Trophoblast cell (in vitro differentiated cells and primary cell): ENCODE data around the gene WFDC6.

ENCODE experiments used
- DNase-seq, 2 donors: peaks; one replicate each; pipeline ENCODE4 v3.0.0-alpha.2; 2016
- H2AFZ ChIP-seq: 2 replicates; pipeline ENCODE4 v1.6.1; 2013; ENCODE audit warnings: low read length, moderate library complexity, mild to moderate bottlenecking; ENCODE audit not compliant: insufficient read depth, poor library complexity
- H2AK5ac ChIP-seq: 2 replicates; pipeline ENCODE4 v1.6.1; 2013; ENCODE audit warnings: mild to moderate bottlenecking, low read length
- H2BK120ac ChIP-seq: 2 replicates; pipeline ENCODE4 v1.6.1; 2013; ENCODE audit warnings: low read length, mild to moderate bottlenecking, moderate library complexity; ENCODE audit not compliant: insufficient read depth, poor library complexity
- H2BK12ac ChIP-seq: 2 replicates; pipeline ENCODE4 v1.6.1; 2013; ENCODE audit warnings: mild to moderate bottlenecking, low read length, moderate library complexity
- H2BK5ac ChIP-seq: 2 replicates; pipeline ENCODE4 v1.6.1; 2013; ENCODE audit warnings: low read length, low read depth, moderate library complexity, mild to moderate bottlenecking; ENCODE audit not compliant: poor library complexity
- H3K14ac ChIP-seq: 2 replicates; pipeline ENCODE4 v1.6.1; 2013; ENCODE audit warnings: mild to moderate bottlenecking, low read length
- H3K18ac ChIP-seq: 2 replicates; pipeline ENCODE4 v1.6.1; 2013; ENCODE audit warnings: mild to moderate bottlenecking, low read length
- H3K23ac ChIP-seq: 2 replicates; pipeline ENCODE4 v1.6.1; 2013; ENCODE audit warnings: low read length
- H3K27ac ChIP-seq: 2 replicates; pipeline ENCODE4 v1.5.1; 2013; ENCODE audit warnings: low read depth, mild to moderate bottlenecking, inconsistent platforms, low read length, moderate library complexity
- H3K27me3 ChIP-seq: 2 replicates; pipeline ENCODE4 v1.6.1; 2013; ENCODE audit warnings: inconsistent platforms, mild to moderate bottlenecking, low read length, moderate library complexity; ENCODE audit not compliant: insufficient read depth
- H3K36me3 ChIP-seq, 2 experiments: 1 replicate in 1 of 2; 2 replicates in 1 of 2; pipeline ENCODE4 v1.6.1; 2013; ENCODE audit warnings: low read length in 2 of 2, mild to moderate bottlenecking in 2 of 2, moderate library complexity in 1 of 2; ENCODE audit not compliant: insufficient read depth in 2 of 2, control insufficient read depth in 1 of 2
- H3K4ac ChIP-seq: 2 replicates; pipeline ENCODE4 v1.6.1; 2013; ENCODE audit warnings: low read depth, mild to moderate bottlenecking, low read length, moderate library complexity
- H3K4me1 ChIP-seq, 2 experiments: 1 replicate in 1 of 2; 2 replicates in 1 of 2; pipeline ENCODE4 v1.6.1; 2013; ENCODE audit warnings: low read length in 2 of 2, mild to moderate bottlenecking in 2 of 2, moderate library complexity in 1 of 2; ENCODE audit not compliant: insufficient read depth in 2 of 2, control insufficient read depth in 1 of 2
- H3K4me2 ChIP-seq: 2 replicates; pipeline ENCODE4 v1.6.1; 2013; ENCODE audit warnings: inconsistent platforms, mild to moderate bottlenecking, low read length, moderate library complexity
- H3K4me3 ChIP-seq: 2 replicates; pipeline ENCODE4 v1.5.1; 2013; ENCODE audit warnings: mild to moderate bottlenecking, low read depth, low read length, inconsistent platforms
- H3K79me1 ChIP-seq: one replicate; pipeline ENCODE4 v1.6.1; 2013; ENCODE audit warnings: low read length
- H3K79me2 ChIP-seq: 2 replicates; pipeline ENCODE4 v1.6.1; 2013; ENCODE audit warnings: low read length, mild to moderate bottlenecking; ENCODE audit not compliant: control insufficient read depth, insufficient read depth, poor library complexity
- H3K9ac ChIP-seq: 2 replicates; pipeline ENCODE4 v1.6.1; 2013; ENCODE audit warnings: mild to moderate bottlenecking, low read length
- H3K9me3 ChIP-seq: 2 replicates; pipeline ENCODE4 v1.6.1; 2013; ENCODE audit warnings: low read depth, mild to moderate bottlenecking, control low read depth, inconsistent platforms, low read length; ENCODE audit not compliant: insufficient read depth
- H4K12ac ChIP-seq: 2 replicates; pipeline ENCODE4 v1.6.1; 2013; ENCODE audit warnings: low read depth, mild to moderate bottlenecking, low read length, moderate library complexity
- H4K8ac ChIP-seq: 2 replicates; pipeline ENCODE4 v1.6.1; 2013; ENCODE audit warnings: low read depth, mild to moderate bottlenecking, low read length, moderate library complexity
- H4K91ac ChIP-seq: one replicate; pipeline ENCODE4 v1.6.1; 2013; ENCODE audit warnings: low read depth, mild to moderate bottlenecking, low read length, moderate library complexity
- WGBS: extraction: QIAGEN DNeasy Blood & Tissue Kit; methylation state at CpG from one replicate; pipeline ENCODE4 v1.1.7; 2013; ENCODE audit warnings: missing lambda C conversion rate; ENCODE audit not compliant: insufficient read length, insufficient coverage; ENCODE audit errors: extremely low coverage; 5-methylcytosine and 5-hydroxymethylcytosine counted together

WFDC6 gene

GRCh38 chr20:45527294-45527693, 12.0 kb downstream of the WFDC6 start:
- H3K9ac ChIP-seq = no peak overlapping the region
- H3K4ac ChIP-seq = no peak overlapping the region
- H3K4me3 ChIP-seq = no peak overlapping the region
- H3K79me2 ChIP-seq = no peaks in the 10 kb centered on the region
- no peak overlapping the region for H2AK5ac ChIP-seq
- H4K91ac ChIP-seq = no peak overlapping the region
- WGBS = no CpG with 5 or more reads among the region's 4 CpGs
- no peak overlapping the region for H3K23ac ChIP-seq
- H3K27me3 ChIP-seq = no peaks in the 10 kb centered on the region
- no peak overlapping the region for H3K14ac ChIP-seq
- H4K8ac ChIP-seq = no peak overlapping the region
- no peak overlapping the region for H4K12ac ChIP-seq
- H3K27ac ChIP-seq = no peak overlapping the region
- H3K18ac ChIP-seq = no peak overlapping the region
- H2BK5ac ChIP-seq = no peak overlapping the region
- DNase-seq = no peak
- no peaks in the 10 kb centered on the region for H3K79me1 ChIP-seq
- H2BK120ac ChIP-seq = no peak overlapping the region
- no peaks in the 10 kb centered on the region for H3K4me1 ChIP-seq
- H2AFZ ChIP-seq = no peak overlapping the region
- peaks cover 2% of the 10 kb centered on the region for H3K9me3 ChIP-seq
- no peak overlapping the region for H2BK12ac ChIP-seq
- H3K4me2 ChIP-seq = no peak overlapping the region
- no peaks in the 10 kb centered on the region for H3K36me3 ChIP-seq

GRCh38 chr20:45523821-45524220, 15.5 kb downstream of the WFDC6 start:
- no peak overlapping the region for H2BK5ac ChIP-seq
- H2AK5ac ChIP-seq = no peak overlapping the region
- H3K36me3 ChIP-seq = no peaks in the 10 kb centered on the region
- no peak overlapping the region for H2AFZ ChIP-seq
- H3K4me1 ChIP-seq = no peaks in the 10 kb centered on the region
- H4K91ac ChIP-seq = no peak overlapping the region
- H2BK120ac ChIP-seq = no peak overlapping the region
- DNase-seq = no peak
- H3K27me3 ChIP-seq = no peaks in the 10 kb centered on the region
- H3K27ac ChIP-seq = no peak overlapping the region
- H4K8ac ChIP-seq = no peak overlapping the region
- H3K4ac ChIP-seq = no peak overlapping the region
- WGBS = no CpG with 5 or more reads among the region's 1 CpG
- H4K12ac ChIP-seq = no peak overlapping the region
- H2BK12ac ChIP-seq = no peak overlapping the region
- no peaks in the 10 kb centered on the region for H3K79me2 ChIP-seq
- no peak overlapping the region for H3K4me3 ChIP-seq
- no peak overlapping the region for H3K14ac ChIP-seq
- no peak overlapping the region for H3K23ac ChIP-seq
- H3K79me1 ChIP-seq = no peaks in the 10 kb centered on the region
- H3K9ac ChIP-seq = no peak overlapping the region
- H3K18ac ChIP-seq = no peak overlapping the region
- peaks cover 2% of the 10 kb centered on the region for H3K9me3 ChIP-seq
- H3K4me2 ChIP-seq = no peak overlapping the region

DNA sequence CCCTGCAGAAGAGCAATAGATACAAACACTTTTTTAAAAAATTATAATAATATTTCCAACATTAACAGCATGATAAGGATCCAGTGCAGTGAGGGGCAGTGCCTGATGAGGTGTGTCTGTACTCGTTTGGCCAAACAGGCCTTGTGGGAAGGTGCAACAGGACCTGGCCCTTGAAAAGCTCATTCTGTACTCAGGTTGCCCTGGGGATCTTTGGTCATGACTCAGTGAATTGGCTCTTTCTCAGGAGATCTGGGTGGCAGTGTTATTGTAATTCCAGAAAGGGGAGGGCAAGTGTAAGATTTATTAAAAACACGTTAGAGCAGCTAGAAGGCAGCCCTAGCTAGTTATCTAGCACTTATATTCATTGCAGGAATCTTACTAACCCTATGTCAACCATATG, 21.0 kb downstream of the WFDC6 start:
- Histone ChIP-seq H3K18ac (no peak overlapping the region), H4K8ac (no peak overlapping the region), H2BK5ac (no peak overlapping the region), H3K4me1 (no peaks in the 10 kb centered on the region), H3K79me1 (no peaks in the 10 kb centered on the region), H2AK5ac (no peak overlapping the region), H2AFZ (no peak overlapping the region), H2BK120ac (no peak overlapping the region), H3K14ac (no peak overlapping the region), H3K27me3 (no peaks in the 10 kb centered on the region), H3K79me2 (no peaks in the 10 kb centered on the region), H4K12ac (no peak overlapping the region), H3K4me2 (no peak overlapping the region), H3K9me3 (no peaks in the 10 kb centered on the region), H3K9ac (no peak overlapping the region), H3K23ac (no peak overlapping the region), H3K4me3 (no peak overlapping the region), H3K36me3 (no peaks in the 10 kb centered on the region), H2BK12ac (no peak overlapping the region), H3K27ac (no peak overlapping the region), H3K4ac (no peak overlapping the region), H4K91ac (no peak overlapping the region)
- WGBS = no CpG with 5 or more reads among the region's 2 CpGs
- DNase-seq = peak in 1 of 2 donors; percentile 5

GRCh38 chr20:45515147-45515913, 24.0 kb downstream of the WFDC6 start, which contains the start of gene SPINT3:
Gene SPINT3 (minus strand): TSS chr20:45515622. CDS start chr20:45515608, 14 bp downstream.
- no peak within 1 kb of the TSS for H3K27ac ChIP-seq
- H3K79me1 ChIP-seq = no peaks in the 10 kb centered on the region
- no peaks in the 10 kb centered on the region for H3K79me2 ChIP-seq
- no peak within 1 kb of the TSS for H3K18ac ChIP-seq
- DNase-seq = no peak
- no peaks in the 10 kb centered on the region for H3K9me3 ChIP-seq
- no peak within 1 kb of the TSS for H4K91ac ChIP-seq
- WGBS = no CpG with 5 or more reads among the region's 5 CpGs
- peaks cover 0 to 2% of the 10 kb centered on the region in 2 experiments for H3K4me1 ChIP-seq
- no peak within 1 kb of the TSS for H4K8ac ChIP-seq
- no peak within 1 kb of the TSS for H3K4me3 ChIP-seq
- H2BK120ac ChIP-seq = no peak within 1 kb of the TSS
- no peaks in the 10 kb centered on the region for H3K27me3 ChIP-seq
- H3K14ac ChIP-seq = no peak within 1 kb of the TSS
- no peak within 1 kb of the TSS for H2AFZ ChIP-seq
- H3K4ac ChIP-seq = no peak within 1 kb of the TSS
- no peak within 1 kb of the TSS for H3K23ac ChIP-seq
- no peak within 1 kb of the TSS for H2BK12ac ChIP-seq
- no peak within 1 kb of the TSS for H4K12ac ChIP-seq
- no peak within 1 kb of the TSS for H2AK5ac ChIP-seq
- H3K9ac ChIP-seq = no peak within 1 kb of the TSS
- no peaks in the 10 kb centered on the region for H3K36me3 ChIP-seq
- H3K4me2 ChIP-seq = no peak within 1 kb of the TSS
- no peak within 1 kb of the TSS for H2BK5ac ChIP-seq
